LoVo (cell line): Measurements from ENCODE around the gene UBE4A.

Experiments
- DNase-seq: peaks from one replicate; pipeline ENCODE4 v3.0.0-alpha.2; 2016; ENCODE audit warnings: low spot score

Gene UBE4A

GRCh38 chr11:118341815-118342489 is 17.4 kb upstream of the UBE4A start:
- DNase-seq, result no peak

DNA sequence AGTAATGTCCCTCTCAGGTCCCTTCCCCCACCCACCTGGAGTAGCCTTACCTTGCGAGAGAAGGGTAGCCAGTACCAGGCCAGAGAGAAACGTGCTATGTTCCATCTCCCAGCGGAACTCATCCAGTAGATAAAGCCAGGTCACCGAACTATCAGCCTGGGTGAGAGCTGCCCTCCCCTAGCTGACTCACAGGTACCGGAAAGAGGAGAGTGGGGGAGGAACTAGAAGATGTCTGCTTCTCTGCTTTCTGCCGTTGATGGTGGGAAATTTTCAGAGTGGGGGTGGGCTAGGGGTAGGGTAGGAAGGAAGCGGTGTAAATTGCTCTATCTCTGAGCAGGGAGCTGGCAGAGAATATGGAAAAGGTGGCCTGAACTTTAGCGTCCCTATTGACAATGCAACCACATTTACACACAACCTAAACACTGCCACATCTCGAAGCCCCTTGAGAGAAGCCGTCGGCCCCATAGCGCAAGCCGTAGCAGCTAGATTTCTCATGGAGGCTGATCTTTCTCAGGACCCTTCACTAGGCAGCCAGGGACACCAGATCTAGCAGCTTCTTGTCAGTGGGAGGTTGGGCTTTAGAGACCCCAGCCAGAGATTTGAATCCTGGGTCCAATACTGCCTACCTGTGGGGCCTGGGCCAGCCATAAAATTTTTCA is 16.8 kb upstream of the UBE4A start, which contains the start of gene CD3D:
Gene CD3D (minus strand): TSS at position 203 of the 659 bp plus-strand sequence. CDS start 98 bp downstream, at position 105.
- no peak for DNase-seq

- DNase-seq, result no peak
Measured at GRCh38 chr11:118343248-118343647, 16.2 kb upstream of the UBE4A start.

DNA sequence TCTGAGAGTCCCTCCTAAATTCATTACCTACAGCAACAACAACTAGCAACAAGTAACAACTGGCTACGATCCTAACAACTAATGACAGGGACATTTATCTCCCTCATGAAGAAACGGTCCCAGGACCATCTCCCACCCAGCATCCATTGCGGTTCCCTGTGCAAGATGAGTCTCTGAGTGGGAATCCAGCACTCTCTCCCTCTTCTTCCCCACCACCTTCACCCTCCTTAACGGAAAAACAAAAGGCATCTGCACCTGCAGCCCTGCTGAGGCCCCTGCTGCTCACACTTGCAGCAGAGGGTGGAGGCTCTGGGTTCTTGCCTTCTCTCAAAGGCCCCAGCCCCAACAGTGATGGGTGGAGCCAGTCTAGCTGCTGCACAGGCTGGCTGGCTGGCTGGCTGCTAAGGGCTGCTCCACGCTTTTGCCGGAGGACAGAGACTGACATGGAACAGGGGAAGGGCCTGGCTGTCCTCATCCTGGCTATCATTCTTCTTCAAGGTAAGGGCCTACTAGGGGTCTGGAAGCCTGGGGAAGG is 15.4 kb upstream of the UBE4A start, which contains the start of gene CD3G:
Gene CD3G (plus strand): TSS at position 364 of the 535 bp plus-strand sequence. CDS start 80 bp downstream, at position 444.
- DNase-seq, result no peak

GRCh38 chr11:118349475-118349874 is 9.9 kb upstream of the UBE4A start:
- DNase-seq, result no peak

DNA sequence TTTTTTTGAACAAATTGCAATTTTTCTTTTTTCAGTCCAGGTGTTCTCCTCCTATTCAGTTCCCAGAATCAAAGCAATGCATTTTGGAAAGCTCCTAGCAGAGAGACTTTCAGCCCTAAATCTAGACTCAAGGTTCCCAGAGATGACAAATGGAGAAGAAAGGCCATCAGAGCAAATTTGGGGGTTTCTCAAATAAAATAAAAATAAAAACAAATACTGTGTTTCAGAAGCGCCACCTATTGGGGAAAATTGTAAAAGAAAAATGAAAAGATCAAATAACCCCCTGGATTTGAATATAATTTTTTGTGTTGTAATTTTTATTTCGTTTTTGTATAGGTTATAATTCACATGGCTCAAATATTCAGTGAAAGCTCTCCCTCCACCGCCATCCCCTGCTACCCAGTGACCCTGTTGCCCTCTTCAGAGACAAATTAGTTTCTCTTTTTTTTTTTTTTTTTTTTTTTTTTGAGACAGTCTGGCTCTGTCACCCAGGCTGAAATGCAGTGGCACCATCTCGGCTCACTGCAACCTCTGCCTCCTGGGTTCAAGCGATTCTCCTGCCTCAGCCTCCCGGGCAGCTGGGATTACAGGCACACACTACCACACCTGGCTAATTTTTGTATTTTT is 6.2 kb upstream of the UBE4A start:
- DNase-seq, result peak; percentile 4

- DNase-seq, result no peak
Measured at GRCh38 chr11:118358071-118358470, 1.3 kb upstream of the UBE4A start.

DNA sequence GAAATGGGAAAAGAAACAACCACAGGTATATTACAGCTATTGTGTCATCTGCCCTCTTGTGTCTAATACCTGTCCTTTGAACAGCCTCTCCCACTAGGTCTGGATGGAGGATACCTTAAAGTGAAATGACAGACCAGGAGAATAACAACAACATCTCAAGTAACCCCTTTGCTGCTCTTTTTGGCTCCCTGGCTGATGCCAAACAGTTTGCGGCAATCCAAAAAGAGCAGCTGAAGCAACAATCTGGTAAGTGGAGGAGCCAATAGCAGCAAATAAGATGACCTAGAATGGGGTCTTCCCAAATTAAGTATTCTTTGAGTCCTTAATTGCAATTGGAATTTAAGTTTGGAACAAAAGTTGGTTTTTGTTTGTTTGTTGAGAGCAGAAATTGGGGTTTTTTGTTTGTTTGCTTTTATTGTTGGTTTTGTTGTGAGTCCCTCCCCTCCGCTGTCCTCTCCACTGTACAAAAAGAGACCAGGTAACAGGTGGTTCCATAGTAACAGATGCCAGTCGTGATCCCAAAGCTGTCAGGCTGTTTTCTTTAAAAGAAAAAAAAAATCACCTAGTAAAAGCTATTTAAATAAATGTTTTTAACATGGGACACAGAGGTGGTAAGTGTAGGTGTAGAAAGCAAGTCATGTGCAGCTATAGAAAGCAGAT is 5.7 kb downstream of the UBE4A start:
- DNase-seq, result no peak

DNA sequence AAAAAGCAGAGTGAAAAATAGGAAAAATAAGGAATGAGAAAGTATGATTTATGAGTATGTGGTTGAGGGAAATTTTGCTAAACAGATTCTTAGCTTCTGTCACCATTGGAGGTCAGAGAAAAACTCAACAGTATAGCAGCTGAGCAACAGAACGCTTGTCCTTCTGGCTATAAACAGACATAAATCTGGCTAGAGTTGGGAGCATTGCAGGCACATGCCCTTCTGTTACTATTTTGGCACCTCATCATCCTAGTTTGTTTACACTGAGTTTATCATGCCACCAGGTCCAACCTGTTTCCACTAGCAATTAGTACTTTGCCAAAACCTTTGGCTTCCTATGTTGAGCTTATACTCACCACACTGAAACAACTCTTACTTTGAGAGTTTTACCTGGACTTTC is 6.9 kb downstream of the UBE4A start:
- DNase-seq, result no peak

DNA sequence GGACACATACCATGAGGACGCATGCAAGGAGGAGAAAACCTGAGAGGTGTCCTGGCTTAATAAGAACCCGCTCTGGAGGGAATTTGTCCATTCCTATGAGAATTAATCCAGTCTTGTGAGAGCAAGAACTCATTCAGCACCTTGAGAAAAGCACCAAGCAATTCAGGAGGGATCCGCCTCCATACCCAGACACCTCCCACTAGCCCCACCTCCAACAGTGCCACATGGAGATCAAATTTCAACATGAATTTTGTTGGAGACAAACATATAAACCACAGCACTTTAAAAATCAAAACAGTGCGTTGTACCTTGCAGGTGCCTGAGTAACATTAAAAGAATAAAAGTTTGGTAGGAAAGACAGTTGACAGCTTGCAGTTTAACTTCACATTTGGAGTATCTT is 11.4 kb downstream of the UBE4A start:
- DNase-seq, result no peak

DNA sequence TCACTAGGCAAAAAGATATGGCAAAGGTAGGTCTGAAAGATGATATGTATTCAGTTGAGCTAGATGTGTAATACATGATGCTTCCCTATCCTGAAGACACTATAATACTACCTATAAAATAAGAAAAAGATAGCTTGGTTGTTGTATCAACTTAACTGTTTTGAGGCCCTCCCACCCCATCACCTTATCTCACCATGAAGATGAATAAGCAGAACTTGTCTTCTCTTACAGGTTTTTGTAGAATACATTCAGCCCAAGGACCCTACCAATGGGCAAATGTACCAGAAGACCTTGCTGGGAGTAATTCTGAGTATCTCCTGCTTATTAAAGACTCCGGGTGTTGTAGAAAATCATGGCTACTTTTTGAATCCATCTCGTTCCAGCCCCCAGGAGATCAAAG is 13.9 kb downstream of the UBE4A start:
- DNase-seq, result no peak

DNA sequence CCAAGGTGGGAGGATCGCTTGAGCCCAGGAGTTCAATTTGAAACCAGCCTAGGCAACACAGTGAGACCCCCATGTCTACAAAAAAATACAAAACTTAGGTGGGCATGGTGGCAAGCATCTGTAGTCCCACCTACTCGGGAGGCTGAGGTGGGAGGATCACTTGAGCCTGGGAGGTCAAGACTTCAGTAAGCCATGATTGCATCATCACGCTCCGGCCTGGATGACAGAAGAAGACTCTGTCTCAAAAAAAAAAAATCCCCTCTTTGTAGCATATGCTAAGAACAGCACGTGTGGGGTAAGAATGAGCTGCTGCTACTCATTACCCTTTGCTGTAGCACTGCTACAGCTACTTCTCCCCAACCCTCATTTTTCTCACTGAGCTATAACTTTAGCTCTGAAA is 14.5 kb downstream of the UBE4A start:
- DNase-seq, result no peak

- no peak for DNase-seq
Measured at GRCh38 chr11:118374729-118375128, 15.3 kb downstream of the UBE4A start.

DNA sequence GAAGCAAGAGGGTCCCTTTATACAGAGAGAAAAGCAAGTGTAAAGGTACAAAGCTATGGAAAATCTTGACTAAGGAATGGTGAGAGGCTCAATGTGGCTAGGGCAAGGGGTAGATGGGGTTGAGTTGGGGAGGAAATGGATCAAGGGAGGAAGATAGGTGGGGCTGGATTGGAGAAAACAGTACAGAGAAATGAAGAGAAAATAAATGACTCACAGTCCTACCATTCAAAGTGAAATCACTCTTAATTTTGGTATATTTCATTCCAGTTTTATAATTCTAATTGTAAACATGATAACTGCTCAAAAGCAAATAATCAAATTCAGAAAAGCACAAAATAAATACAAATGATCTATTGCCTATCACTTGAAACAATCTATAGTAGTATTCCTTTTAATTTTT is 16.6 kb downstream of the UBE4A start:
- no peak for DNase-seq

GRCh38 chr11:118379497-118379896 is 20.1 kb downstream of the UBE4A start:
- no peak for DNase-seq

DNA sequence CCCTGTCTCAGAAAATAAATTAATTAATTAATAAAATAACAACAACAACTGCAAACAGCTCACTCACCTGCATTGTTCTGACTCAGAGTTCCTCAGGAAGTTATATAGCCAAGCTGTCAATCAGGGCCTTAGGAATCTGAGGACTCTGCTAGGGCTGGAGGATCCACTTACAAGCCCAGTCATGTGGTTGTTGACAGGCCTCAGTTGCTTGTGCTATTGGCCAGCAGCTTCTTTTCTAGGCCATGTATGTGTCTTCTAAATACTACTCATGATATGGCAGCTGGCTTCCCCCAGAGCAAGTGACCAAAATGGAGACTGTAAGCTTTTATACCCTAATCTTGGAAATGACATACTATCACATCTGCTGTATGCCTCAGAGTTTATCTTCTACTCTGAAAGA is 21.2 kb downstream of the UBE4A start:
- no peak for DNase-seq

DNA sequence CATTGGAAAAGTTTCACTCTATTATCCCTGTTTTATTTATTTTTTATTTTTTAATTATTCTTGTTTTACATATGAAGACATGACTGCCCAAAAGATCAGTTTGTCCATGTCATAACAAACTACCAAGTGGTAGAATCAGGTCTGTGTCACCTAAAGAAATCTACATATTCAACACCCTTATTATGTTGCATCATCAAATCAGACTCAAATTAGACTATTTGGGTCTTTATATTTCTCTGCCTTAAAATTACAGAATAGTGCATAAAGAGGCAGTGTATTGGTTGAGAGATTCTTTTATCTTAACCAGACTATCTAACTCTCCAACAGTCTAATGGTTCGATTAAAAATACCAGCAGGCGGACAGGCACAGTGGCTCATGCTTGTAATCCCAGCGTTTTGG is 23.6 kb downstream of the UBE4A start:
- DNase-seq, result no peak

- no peak for DNase-seq
Measured at GRCh38 chr11:118383657-118384056, 24.3 kb downstream of the UBE4A start.

GRCh38 chr11:118396097-118396501 is 36.7 kb downstream of the UBE4A start:
- no peak for DNase-seq

DNA sequence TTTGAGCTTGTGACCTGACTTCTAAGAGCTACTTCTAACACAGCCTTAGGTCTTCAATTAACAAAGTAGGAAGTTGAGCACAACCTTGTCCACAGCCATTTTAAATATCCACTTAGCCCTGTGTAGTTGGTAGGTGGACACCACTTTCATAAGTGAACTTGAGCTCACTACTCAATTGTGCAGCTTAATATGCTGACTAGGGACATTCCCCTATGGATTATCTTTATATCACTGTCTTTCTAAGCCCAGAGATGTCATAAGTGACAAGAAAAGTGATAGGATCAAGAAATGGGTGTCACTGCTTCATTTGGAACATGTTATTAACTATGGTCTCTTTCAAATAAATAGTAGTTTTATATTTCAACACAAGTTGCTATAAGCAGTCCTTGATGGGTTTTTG is 38.0 kb downstream of the UBE4A start:
- no peak for DNase-seq

DNA sequence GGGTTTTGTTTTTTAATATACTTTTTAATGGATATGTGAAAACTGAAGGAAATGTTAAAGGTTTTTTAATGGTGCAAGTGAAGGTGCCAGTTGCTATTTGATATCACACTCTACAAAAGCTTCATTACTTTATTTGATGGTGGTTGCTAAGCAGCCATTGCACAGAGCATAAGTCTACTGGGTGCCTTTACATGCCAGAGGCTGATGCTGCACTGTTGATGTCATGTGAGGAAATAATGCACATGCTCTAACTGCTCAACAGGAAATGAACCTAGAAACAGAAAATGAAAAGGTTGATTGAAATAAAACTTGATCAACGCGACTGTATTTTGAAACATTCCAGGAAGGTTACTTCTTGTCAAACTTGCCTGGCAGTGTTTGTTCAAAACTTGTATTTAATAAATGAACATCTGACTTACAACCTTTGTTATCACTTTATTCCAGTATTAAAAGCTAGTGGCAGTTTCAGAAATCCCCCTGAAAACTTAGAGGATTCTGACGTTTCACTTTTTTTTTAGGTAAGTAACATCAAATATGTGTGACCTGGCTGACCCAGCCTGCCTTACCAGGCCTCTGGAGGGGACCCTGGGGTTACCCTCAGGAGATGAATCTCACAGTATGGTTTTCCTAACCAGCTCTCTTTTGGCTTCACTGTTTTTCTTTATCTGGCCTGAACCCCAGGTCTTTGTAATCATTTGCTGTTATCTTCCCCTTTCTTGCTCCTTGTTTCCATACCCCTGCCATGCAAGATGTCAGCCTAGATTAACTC is 39.6 kb downstream of the UBE4A start:
- no peak for DNase-seq
